ENCODE data around the gene ACTL10.
A peak's percentile ranks its signal among the peaks of the same experiment; 100 is the strongest.
"Not testable (repeated sequence)": the region's sequence is repeated elsewhere in the genome, so short reads cannot be mapped to it uniquely, and the experiment has no call there.

The ACTL10 gene

GRCh38 chr20:33629533-33629932 lies 37.2 kb upstream of the ACTL10 start:
- TF ChIP-seq CTCF (IDR thresholded peaks at IDR 0.05): no peak
- TF ChIP-seq ZFX (IDR thresholded peaks at IDR 0.05; ENCODE audit: borderline replicate concordance): no peak
- no peak overlapping the region for H3K27ac ChIP-seq

DNA sequence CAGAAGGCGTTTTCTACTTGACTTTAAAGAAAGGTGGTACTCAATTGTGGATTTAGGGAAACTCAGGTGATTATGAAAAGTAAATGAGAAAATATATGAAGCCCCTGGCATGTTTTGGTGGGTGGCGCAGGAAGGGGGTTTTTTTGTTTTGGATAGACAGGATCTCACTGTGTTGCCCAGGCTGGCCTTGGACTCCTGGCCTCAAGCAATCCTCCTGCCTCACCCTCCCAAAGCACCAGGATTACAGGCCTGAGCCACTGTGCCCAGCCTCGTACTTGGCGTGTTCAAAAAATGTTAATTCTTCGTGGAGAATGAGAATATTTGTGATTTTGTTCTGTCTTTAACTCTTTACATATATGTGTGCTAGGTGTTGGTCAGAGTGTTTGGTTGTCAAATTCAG lies 36.8 kb upstream of the ACTL10 start:
- no peak overlapping the region for H3K27ac ChIP-seq
- no peak for TF ChIP-seq CTCF (IDR thresholded peaks at IDR 0.05)
- TF ChIP-seq ZFX (IDR thresholded peaks at IDR 0.05; ENCODE audit: borderline replicate concordance): no peak

DNA sequence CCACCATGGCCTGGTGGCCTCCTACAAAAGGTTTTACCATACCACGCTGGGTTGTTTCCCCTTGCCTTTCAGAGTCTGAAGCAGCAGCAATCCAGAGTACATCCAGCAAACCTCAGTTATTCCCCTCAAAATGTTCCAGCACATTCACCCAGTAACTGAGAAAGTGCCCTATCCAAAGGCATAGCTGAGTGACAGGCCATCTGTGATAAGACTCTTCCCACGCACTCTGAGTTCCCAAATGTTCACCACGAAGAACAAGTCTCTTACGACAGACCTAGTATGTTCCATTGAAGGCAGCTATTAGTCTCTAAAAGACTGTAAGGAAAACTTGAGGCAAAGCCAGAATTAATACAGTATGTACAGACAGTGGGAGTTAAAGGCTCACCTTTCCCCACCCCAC lies 36.2 kb upstream of the ACTL10 start:
- H3K27ac ChIP-seq: no peak overlapping the region
- TF ChIP-seq CTCF (IDR thresholded peaks at IDR 0.05): no peak
- no peak for TF ChIP-seq ZFX (IDR thresholded peaks at IDR 0.05; ENCODE audit: borderline replicate concordance)

GRCh38 chr20:33631910-33632309 lies 34.8 kb upstream of the ACTL10 start:
- not testable (repeated sequence) for H3K27ac ChIP-seq

DNA sequence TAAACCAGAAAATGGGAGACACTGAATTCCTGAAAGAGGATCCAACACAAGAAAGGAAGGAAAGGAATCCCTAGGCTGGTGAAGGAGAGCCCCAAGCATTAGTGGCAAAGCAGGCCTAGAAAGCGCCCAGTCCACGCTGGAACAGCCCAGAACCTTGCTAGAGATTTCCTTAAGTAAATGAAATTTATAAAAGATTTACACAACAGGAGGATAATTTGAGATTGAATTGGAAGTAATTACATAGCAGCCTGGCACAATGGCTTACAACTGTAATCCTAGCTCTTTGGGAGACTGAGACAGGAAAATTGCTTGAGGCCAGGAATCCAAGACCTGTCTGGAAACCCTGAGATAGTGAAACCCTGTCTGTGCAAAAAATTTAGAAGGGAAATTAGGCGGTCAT lies 31.4 kb upstream of the ACTL10 start:
- H3K27ac ChIP-seq: no peak overlapping the region
- TF ChIP-seq ZFX (IDR thresholded peaks at IDR 0.05; ENCODE audit: borderline replicate concordance) (no peak), CTCF (IDR thresholded peaks at IDR 0.05) (no peak)

GRCh38 chr20:33636776-33637175 lies 30.0 kb upstream of the ACTL10 start:
- H3K27ac ChIP-seq: no peak overlapping the region
- TF ChIP-seq ZFX (IDR thresholded peaks at IDR 0.05; ENCODE audit: borderline replicate concordance) (no peak), CTCF (IDR thresholded peaks at IDR 0.05) (no peak)

GRCh38 chr20:33640287-33640686 lies 26.5 kb upstream of the ACTL10 start:
- H3K27ac ChIP-seq: no peak overlapping the region
- no peak for TF ChIP-seq CTCF (IDR thresholded peaks at IDR 0.05)
- TF ChIP-seq ZFX (IDR thresholded peaks at IDR 0.05; ENCODE audit: borderline replicate concordance): no peak

GRCh38 chr20:33644313-33645071 lies 22.3 kb upstream of the ACTL10 start:
- TF ChIP-seq ZFX (IDR thresholded peaks at IDR 0.05; ENCODE audit: borderline replicate concordance) (no peak), CTCF (IDR thresholded peaks at IDR 0.05) (no peak)
- 0 out of 2 replicates have a peak overlapping the region, but pooled peaks have one; percentile 14 for H3K27ac ChIP-seq
